Measurements from ENCODE around the gene SSBP2. TPM values are rescaled to one million over a fixed set of nuclear protein-coding genes. Genes with fewer than 3 reads are reported as not detected.

SSBP2 gene
- total RNA-seq, 1 donor from 2014 or later = 3.8 TPM

DNA sequence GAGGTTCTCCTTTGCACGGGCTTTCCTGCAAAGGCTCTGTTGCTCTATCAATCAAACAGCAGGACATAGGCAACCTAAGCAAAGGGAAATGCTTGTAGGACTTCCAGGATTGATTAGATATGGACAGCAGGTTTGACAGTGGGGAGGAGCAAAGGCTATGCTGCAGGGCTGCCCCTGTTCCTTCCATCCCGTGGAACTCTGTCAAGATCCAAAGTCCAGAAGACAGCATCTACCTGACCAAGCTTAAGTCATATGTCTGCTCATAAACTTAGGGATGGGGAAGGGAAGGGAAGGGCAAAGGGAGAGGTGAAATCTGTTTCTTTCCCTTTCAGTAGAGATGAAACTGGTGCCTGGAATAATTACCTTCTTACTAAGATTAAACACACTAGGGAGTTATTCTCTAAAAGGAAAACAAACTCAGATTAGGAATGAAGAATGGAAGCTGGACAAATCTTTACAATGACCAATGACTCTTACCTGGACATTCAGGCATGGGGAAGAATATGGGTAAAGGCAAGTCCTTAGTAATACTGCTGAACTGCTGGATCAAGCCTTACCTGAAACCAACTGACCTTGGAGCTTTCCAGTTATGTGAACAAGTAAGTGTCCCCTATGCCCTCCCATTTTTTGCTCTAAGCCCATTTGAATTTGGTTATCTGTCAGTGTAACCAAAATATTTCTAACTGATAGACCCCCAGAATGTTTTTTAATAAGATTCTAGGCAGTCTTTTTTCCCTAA lies 348.5 kb downstream of the SSBP2 start:
- DNase-seq (ENCODE audit: low spot score) (no peak), ATAC-seq (peak; percentile 78)

DNA sequence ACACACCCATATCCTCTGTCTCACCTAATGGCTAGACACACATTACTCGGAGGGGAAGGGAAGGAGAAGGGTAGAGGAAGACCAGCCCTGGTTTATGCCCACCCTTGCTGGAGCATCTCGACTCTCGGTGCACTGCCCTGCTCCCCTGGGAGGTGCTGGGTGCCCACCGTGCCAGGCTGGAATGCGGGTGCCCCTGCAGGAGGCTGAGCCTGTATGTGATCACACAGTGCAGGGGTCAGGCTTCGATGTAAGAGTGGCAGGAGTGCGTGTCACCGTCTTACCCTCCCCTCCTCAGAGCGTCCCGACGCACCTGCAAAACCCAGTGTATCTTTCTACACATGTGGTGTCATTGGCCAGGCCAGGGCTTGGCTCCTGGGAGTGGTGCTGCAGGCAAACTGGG lies 349.6 kb downstream of the SSBP2 start:
- ATAC-seq (no peak), DNase-seq (ENCODE audit: low spot score) (no peak)

GRCh38 chr5:81400375-81400774 lies 350.5 kb downstream of the SSBP2 start:
- DNase-seq (ENCODE audit: low spot score) (no peak), ATAC-seq (no peak)

- no peak for DNase-seq (ENCODE audit: low spot score)
- no peak for ATAC-seq
These were observed 352.2 kb downstream of the SSBP2 start for GRCh38 chr5:81398741-81399140.

GRCh38 chr5:81397176-81397575 lies 353.7 kb downstream of the SSBP2 start:
- peak; percentile 48 for ATAC-seq
- peak; percentile 71 for DNase-seq (ENCODE audit: low spot score)

GRCh38 chr5:81395262-81395661 lies 355.6 kb downstream of the SSBP2 start:
- ATAC-seq (no peak), DNase-seq (ENCODE audit: low spot score) (no peak)

- DNase-seq (ENCODE audit: low spot score) (peak; percentile 83), ATAC-seq (peak; percentile 75)
These were observed 356.8 kb downstream of the SSBP2 start, which contains the start of gene ACOT12 for GRCh38 chr5:81393783-81394718. Gene ACOT12, minus strand, starts transcription at chr5:81394134. Its CDS starts 20 bp downstream, at chr5:81394114.

- DNase-seq (ENCODE audit: low spot score) (no peak), ATAC-seq (peak; percentile 58)
These were observed 357.5 kb downstream of the SSBP2 start for GRCh38 chr5:81393430-81393782.

- ATAC-seq = no peak
- DNase-seq (ENCODE audit: low spot score) = no peak
These were observed 361.9 kb downstream of the SSBP2 start for GRCh38 chr5:81389025-81389424.

DNA sequence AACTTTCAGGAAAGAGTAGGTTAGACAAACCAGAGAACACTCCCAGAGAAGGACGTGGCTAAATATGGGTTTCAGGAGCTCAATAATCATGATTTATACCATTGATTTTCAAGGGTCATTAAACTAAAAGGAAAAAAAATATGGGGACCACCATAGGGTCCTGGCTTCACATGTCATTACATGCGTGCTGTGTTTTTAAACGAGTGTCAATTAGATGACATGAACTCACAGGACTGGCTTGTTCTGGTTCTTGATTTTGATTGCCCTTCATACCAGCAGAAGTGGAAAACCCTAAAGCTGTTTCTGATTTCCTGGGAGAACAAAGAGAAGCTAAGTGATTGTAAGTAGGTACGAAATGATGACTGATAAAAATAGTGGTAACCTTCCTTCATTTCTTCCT lies 362.7 kb downstream of the SSBP2 start:
- no peak for DNase-seq (ENCODE audit: low spot score)
- ATAC-seq = no peak

DNA sequence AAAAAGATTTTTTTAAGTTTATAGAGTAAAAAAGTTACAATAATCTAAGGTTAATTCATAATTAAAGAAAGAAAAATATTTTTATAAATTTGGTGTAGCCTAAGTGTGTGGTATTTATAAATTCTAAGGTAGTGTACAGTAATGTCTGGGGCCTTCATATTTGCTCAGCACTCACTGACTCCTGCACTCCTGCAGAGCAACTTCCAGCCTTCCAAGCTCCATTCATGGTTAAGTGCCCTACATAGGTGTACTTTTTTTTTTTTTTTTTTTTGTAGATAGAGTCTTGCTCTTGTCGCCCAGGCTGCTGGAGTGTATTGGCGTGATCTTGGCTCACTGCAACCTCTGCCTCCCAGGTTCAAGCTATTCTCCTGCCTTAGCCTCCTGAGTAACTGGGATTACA lies 367.0 kb downstream of the SSBP2 start:
- no peak for DNase-seq (ENCODE audit: low spot score)
- ATAC-seq = no peak

DNA sequence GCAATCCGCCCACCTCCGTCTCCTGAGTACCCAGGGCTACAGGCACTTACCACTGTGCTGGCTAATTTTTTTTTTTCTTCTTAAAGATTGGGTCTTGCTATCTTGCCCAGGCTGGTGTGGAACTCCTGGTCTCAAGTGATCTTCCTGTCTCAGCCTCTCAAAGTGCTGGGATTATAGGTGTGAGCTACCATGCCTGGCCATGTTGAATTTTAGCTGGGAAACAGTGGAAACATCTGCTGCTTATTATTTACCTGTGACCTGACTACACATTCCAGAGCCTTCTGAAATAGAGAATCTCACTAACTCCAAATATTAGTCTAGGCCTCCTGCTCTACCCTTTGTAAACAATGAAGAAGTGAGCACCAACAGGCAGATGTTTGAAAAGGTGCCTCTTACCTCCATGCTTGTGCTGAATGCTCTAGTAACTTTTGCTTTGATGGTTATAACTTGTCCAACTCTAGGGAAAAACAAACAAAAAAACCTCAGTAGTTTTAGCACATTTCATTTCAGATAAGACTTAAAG lies 379.5 kb downstream of the SSBP2 start:
- ATAC-seq (peak; percentile 73), DNase-seq (ENCODE audit: low spot score) (no peak)

DNA sequence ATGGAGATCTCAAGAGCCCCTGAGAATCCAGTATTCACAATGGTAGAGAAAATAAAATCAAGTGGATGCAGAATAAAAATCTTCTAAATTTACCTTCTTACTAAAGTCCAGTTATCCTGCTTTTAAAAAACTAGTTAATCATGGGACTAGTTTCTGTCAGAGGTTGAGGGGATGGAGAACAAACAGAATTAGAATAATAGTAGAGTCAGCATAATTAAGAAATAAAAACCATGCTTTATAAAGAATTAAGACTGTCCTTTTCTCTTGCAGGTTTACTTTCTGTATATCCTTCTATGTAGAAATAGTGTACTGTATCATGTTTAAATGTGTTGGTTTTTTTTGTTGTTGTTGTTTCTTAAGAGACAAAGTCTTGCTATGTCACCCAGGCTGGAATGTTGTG lies 380.0 kb downstream of the SSBP2 start:
- DNase-seq (ENCODE audit: low spot score) (no peak), ATAC-seq (no peak)

DNA sequence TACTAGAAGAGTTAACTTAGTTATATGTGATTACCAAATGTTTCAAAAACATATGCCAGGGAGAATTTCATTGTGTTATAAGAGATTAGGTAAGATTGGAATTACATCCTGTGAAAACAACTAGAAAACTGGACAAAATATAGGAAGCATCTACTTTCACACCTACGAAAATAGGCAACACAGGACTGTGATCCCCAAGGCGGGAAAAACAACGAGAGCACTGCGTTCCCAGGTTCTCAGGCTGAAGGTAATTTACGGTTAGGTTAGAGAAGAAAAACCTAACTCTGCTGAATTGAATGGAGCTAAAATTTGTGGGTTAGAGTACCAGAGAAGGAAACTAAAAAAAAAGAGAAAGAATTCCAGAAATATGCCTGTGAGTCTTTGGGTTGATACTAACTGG lies 385.4 kb downstream of the SSBP2 start:
- no peak for ATAC-seq
- no peak for DNase-seq (ENCODE audit: low spot score)

GRCh38 chr5:81363093-81363871 lies 387.6 kb downstream of the SSBP2 start:
- peak; percentile 70 for ATAC-seq
- peak; percentile 77 for DNase-seq (ENCODE audit: low spot score)

Other genes starting within 250 kb of the SSBP2 start
- 4.3 TPM for gene ATG10, start 220.9 kb upstream of the SSBP2 start, total RNA-seq

All from left lobe of liver (tissue), 2 donors.